Measurements from ENCODE around the gene ALKBH8.
"Not testable (repeated sequence)": the region's sequence is repeated elsewhere in the genome, so short reads cannot be mapped to it uniquely, and the experiment has no call there.

Gene ALKBH8

DNA sequence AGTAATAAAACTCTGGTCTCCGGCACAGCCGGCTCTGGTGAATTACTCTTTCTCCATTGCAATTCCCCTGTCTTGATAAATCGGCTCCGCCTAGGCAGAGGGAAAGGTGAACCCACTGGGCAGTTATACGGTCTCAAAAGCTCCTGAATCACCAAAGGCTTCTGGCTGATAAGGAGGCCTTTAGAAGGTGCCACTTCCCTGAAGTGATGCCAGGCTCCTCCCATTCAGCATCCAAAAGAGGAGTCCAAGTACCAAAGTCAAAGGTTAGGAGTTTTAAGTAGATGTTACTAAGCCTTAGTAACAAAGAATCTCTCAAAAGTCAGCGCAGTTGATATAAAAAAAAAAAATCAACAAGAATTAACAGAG, 11.8 kb upstream of the ALKBH8 start:
- DNase-seq (ENCODE audit: low read depth): no peak

DNA sequence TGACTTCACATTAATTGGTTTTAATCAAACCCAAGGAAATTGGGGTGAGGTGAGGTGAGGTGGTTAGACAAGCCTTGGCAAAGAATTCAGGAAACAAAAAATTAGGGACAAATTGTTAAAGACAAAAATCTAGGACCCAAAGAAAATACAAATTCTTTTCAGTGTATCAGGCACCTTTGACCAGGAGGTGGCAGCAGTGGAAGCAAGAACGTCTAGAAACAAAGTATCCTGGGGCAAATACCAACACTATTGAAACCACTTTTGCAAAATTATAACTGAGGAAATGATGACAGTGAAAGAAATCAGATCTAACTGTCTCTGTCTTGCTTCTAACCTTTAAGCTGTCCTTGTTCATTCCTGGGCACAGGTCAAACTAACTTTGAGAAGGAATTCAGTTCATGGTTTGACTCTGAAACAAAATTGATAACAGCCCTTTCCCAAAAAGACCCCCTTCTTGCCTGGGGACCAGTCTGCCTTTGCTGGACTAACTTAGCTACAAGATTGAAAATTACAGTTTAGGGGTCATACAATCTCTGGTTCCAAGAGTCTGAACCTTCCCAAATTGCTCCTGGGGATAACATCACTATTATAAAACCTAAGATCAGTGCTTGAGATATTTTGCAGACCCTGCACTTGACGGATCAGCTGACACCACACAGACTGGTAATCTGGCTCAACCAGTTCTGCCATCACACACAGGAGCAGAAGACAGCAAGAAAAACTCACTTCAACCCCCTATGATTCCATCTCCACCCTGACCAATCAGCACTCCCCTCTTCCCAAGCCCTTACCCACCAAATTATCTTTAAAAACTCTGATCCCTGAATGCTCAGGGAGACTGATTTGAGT, 11.2 kb upstream of the ALKBH8 start:
- DNase-seq (ENCODE audit: low read depth): not testable (repeated sequence)

DNA sequence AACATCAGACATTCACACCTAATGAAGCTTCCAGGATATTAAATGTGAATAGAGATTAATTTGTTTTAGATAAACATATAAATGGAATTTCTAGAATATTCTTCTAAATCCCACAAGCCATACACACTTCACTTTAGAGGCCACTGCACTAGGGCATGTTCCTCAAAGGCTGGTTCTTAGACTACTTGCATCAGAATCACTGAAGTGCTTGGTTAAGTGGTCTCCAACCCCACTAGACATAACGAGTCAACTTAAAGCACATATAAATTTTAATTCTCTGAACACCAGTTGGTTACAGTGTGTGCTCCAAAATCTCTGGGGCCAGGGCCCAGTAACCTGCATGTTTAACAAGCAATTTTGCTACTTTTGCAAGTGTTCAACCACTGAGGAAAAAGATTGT, 7.9 kb upstream of the ALKBH8 start:
- no peak for DNase-seq (ENCODE audit: low read depth)

DNA sequence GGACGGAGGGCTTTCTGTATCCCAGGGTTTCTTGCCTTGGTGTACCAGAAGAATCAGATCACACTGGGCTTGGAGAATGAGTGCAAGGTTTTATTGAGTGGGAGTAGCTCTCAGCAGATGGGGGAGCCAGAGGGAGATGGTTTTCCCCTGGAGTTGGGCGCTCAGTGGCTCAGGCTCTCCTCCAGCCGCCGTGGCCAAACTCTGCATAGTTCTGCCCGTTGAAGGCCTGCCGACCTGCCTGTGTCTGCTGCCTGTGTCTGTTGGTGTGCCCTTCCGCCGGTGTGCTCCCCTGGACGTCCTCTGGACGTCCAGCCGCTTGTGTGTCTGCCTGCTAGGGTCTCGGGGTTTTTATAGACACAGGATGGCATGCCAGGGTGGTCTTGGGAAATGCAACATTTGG, 4.5 kb upstream of the ALKBH8 start:
- DNase-seq (ENCODE audit: low read depth): no peak

DNA sequence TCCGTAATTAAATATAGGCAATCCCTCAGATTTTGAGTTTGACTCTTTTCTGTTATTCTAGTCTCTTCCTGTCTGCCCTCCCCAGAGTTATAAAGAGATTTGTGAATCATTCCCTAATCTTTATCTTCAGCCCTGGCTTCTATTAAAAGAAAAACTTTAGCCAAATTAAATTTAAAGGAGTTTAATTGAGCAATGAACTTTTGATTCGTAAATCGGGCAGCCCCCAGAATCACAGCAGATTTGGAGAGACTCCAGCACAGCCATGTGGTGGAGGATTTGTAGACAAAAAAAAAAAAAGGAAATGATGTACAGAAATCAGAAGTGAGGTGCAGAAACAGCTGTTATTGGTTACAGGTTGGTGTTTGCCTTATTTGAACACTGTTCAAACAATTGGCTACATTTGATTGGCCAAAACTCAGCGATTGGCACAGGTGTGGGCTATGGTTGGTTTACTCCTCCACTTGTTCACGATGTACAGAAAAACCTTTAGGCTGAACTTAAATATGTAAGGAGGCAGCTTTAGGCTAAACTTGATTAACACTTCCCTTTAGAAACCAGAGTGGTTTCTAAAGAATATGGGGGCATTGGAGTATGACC, 2.3 kb upstream of the ALKBH8 start:
- DNase-seq (ENCODE audit: low read depth): no peak

DNA sequence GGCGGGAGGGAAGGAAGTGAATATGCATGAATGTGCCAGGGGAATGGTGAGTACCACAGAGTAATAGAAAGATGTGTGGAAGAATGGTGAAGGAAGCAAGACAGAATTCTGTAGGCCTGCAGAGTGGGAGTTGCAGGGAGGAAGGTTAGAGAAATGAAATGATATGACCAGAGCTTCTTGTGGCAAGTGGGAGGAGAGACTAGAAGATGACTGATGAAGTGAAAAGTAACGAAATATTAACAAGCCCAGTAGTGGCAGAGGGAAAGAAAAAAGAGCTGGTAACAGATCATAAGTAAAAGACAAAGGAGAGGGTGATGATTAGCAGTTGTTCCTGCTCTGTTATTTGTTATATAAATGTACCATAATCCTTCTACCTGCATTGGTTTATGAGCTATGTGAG, 1.0 kb upstream of the ALKBH8 start:
- no peak for DNase-seq (ENCODE audit: low read depth)

DNA sequence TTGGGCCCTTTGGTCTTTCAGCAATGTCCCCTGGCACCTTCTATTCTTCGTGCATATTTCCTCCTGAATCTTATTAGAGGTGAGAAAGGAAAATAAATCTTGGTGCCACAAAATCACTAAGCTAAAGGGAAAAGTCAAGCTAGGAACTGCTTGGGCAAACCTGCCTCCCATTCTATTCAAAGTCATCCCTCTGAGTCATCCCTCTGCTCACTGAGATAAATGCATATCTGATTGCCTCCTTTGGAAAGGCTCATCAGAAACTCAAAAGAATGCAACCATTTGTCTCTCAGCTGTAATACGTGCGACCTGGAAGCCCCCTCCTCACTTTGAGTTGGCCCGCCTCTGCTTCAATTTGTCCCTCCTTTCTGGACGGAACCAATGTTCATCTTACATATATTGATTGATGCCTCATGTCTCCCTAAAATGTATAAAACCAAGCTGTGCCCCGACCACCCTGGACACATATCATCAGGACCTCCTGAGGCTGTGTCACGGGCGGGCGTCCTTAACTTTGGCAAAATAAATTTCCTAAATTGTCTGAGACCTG, 493 bp upstream of the ALKBH8 start:
- not testable (repeated sequence) for DNase-seq (ENCODE audit: low read depth)

DNA sequence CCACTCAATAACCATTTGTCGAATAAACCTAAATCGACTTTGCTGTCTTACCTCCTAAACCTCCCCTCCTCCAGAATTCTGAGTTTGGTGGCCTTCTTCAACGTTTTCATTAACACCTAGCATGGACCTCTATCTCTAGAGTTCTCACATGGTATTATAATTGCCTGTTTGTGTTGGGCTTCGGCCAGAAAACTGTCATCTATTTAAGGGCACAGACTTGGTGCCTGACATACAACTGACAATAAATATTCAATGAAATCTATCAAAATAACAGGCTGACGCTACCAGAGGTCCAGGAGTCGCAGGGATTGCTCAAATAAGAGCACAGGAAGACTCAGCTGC, 687 bp downstream of the ALKBH8 start:
- no peak for DNase-seq (ENCODE audit: low read depth)

DNA sequence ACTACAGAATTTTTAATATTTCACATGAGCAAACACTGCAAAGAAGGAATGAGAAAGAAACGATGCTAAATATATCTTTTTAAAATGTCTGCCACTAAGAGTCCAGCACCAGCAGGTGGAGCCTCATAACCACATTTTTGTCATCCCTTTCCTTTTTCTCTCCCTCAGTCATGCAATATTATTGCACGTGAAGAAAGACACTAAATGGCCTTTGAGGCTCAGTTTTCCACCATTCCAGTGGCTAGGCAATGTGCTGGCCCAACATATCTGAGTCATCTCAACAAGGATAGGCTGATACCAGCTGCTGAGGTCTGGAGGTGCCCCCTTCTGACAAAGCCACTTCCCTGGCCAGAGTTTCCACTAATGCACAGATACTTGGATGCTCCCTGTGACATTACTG, 1.8 kb downstream of the ALKBH8 start:
- DNase-seq (ENCODE audit: low read depth): no peak

DNA sequence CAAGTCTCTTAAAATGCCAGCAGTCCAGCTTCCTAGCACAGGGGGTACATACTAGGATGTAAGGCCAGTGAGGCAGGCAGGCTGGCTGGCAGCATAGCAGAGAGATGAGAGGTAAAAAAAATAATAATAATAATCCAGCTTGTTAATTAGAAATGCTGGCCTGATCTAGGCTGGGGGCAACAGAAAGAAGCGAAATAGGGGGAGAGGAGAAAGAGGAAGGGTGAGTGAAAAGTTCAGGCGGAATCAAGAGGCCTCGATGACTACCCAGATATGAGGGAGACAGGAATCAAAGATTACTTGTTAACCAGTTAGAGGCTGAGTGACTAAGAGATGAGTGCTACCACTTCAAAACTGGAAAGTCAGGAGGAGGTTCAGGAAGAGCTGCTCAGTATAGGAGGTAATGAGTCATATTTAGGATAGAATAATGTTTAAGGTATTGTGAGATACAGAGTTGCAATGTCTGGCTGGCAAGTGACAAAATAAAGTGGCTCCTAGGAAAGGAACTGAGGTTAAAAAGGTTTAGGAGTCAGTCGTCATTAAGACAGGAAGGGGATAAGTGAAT, 2.8 kb downstream of the ALKBH8 start:
- DNase-seq (ENCODE audit: low read depth): no peak

DNA sequence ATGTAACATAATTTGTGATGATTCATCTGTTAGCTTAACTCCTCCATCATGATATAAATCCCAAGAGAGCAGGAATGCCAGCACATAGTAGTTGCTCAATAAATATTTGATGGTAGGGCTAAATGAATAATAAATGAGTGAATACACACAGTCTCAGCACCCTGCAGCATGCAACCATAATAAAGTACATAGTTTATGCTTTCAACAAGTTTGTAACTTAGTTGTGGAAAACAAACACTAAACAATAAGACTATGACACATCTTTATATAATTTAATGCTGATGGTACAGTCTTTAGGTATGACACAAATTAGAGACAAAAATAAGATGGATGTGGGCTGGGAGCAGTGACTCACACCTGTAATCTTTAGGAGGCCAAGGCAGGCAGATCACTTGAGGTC, 3.8 kb downstream of the ALKBH8 start:
- peak; percentile 65 for DNase-seq (ENCODE audit: low read depth)

DNA sequence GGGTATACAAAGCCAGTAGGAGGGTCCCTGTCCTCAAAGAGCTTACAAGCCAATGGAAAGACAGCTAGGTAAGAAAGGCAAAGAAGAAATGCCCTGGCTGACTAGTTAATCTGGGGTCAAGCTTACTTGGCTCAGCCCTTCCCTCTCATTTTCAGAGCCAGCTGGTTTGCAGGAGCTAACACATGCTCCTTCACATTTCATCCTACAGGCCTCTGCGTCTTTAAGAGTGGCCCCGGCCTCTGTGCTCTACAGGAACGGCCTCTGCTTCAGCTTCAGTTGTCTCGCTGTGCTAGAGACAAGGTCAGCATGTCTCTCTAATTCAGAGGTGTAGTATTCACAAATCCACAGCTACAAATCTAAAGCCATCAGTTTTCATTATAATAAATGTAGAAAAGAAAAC, 15.2 kb downstream of the ALKBH8 start:
- DNase-seq (ENCODE audit: low read depth): no peak

DNA sequence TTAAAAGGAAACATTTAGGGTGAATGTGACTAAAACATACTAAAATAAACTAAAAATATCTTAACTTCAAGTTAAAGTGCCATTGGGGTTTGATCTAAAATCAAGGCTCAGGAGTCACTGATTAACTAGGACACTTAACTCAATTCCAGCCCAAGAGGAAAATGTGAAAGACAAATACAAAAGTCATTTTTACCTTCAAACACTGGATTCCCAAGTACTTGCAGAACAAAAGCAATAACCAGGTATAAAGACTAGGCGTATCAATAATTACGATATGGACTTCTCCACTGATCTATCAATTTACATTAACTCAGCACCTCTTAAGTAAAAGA, 15.6 kb downstream of the ALKBH8 start:
- DNase-seq (ENCODE audit: low read depth): no peak

DNA sequence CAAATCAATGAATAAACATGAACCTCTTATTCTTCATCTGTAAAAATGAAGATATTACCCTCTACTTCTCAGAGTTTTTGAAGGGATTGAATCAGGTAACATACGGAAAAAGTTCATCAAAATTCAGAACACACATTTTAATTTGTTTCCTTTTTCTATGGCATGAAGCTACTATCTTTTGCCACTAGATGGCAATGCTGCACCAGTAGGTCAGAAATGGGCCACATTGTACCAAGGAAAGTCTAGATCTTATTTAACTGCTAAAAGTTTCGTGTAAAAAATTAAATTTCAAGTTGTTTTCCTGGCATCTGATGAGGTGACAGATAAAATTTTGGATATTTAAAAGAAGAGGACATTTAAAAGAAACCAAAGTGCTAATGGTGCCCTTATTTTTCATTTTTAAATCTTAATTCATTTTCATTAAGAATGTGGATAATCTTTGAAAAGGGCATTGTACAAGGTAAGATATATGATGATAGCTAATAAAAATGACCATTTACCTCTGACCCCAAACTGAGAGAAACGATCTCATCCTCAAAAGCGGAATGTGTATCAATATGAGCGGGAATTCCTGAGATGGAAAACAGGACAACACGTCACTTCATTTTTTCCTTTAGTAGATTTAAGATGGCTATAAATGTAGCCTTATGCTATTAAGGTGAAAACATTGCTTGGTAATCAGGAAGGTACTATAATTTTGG, 16.1 kb downstream of the ALKBH8 start:
- DNase-seq (ENCODE audit: low read depth): no peak

DNA sequence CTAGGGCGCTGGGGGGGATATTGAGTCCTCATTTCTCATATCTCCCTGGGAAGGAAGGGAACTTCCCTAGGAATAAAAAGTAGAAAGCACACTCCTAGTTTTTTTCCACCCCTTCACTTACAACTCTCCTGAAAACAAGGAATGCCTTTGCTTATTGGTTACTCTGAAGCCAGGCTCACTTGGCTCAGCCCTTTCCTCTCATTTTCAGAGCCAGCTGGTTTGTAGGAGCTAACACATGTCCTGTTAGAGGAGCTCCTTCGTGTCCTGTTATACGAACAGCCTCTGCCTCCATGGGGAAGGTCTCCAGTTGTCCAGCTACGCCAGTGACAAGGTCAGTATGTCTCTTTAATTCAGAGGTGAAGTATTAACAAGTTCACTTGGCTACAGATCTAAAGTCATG, 17.6 kb downstream of the ALKBH8 start:
- no peak for DNase-seq (ENCODE audit: low read depth)

DNA sequence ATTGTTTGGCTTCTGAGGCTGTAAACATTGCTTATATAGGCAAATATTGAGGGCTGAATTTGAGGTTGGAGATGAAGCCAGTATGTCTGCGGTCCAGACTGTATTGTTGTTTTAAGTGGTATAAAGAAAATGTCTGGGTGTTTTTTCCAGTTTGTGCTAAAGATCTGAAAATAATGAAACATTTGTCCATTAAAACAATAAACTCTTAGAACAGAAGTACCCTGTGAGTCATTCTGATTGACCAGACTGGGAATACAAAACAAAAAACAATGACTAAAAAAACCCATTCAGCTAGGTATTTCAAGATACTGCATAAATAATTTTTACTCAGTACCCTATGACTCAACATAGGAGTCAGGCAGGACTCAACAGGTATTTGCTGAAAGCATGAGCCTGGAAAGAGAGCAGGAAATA, 20.4 kb downstream of the ALKBH8 start:
- no peak for DNase-seq (ENCODE audit: low read depth)

DNA sequence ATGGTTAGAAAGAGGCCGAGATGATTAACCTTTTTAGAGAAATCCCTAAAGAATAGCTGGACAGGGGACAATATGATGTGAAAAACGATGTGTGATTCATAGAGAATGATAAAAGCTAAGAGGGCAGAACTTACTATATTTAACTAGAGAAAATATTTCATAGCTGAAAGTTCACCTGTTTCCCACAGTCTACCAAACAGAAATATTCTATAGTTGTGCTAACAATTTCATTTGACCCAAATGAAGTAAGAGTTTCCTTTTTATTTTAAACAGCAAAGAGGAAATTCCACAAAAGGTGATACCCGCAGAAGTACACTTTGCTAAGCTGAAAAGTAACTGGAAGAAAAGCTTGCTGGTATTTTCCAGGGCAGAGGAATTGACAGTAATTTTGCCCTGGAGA, 26.7 kb downstream of the ALKBH8 start:
- DNase-seq (ENCODE audit: low read depth): no peak

DNA sequence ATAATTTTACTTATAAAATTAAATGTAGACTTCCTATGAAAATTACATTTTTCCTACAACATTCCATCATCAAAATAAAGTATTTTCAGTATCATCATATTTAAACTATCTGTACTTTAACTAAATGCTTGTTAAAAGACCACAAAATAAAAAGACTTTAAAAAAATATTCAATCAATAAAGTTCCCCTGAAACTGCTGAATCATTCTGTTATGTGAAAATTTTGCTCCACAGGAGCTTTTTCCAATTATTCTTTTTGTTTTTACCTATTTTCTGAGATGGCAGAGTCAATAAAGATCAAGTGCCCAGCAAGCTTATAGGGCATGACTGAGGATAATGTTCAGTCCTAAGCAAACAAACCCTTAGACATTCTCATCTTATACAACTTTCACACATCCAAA, 27.3 kb downstream of the ALKBH8 start:
- no peak for DNase-seq (ENCODE audit: low read depth)

DNA sequence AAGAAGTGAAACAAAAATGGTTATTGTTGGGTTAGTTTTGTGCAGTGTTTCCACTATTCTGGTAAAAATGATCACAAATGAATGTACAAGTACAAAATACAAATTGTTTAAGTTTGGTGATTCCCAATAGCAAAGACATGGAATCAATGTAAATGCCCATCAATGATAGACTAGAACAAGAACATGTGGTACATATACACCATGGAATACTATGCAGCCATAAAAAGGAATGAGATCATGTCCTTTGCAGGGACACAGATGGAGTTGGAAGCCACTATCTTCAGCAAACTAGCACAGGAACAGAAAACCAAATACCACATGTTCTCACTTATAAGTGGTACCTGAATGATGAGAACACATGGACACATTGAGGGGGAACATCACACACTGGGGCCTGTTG, 28.4 kb downstream of the ALKBH8 start:
- DNase-seq (ENCODE audit: low read depth): not testable (repeated sequence)

DNA sequence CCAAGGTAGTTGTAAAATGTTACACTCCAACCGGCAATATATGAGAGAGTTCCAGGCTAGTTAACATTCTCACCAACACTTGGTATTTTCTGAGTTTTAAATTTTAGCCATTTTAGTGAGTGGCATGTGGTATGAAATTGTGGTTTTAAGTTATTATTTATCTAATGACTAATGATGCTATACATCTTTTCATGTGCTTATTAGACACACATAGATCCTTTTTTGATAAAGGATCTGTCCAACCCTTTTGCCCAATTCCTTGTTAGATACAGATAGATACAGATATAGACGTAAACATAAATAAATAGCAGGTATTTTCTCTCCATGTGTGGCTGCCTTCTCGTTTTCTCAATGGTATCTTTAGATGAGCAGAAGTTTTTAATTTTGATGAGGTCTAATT, 39.3 kb downstream of the ALKBH8 start:
- no peak for DNase-seq (ENCODE audit: low read depth)

DNA sequence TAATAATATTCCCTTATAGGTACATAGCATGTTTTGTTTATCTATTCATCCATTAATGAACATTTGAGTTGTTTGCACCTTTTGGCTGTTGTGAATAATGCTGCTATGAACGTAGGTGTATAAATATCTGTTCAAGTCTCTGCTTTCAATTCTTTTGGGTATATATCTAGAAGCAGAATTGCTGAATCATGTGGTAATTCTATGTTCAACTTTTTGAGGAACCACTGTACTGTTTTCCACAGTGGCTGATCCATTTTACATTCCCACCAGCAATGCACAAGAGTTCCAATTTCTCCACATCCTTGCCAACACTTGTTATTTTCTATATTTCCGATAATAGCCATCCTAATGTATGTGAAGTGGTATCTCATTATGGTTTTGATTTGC, 56.7 kb downstream of the ALKBH8 start:
- no peak for DNase-seq (ENCODE audit: low read depth)

DNA sequence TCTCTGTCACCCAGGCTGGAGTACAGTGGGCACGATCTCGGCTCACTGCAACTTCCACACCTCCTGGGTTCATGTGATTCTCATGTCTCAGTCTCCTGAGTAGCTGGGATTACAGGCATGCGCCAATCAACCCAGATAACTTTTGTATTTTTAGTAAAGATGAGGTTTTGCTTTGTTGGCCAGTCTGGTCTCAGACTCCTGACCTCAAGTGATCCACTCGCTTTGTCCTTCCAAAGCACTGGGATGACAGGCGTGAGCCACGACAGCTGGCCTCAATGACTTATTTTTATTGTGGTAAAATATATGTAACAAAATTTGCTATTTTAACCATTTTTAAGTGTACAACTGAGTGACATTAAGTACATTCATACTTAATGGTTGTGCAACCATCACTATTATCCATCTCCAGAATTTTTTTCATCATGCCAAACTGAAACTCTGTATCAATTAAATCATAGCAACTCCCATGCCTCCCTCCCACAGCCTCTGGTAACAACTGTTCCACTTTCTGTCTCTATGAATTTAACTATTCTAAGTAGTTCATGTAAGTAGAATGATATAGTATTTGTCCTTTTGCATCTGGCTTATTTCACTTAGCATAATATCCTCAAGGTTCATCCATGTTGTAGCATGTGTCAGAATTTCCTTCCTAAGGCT, 57.2 kb downstream of the ALKBH8 start:
- no peak for DNase-seq (ENCODE audit: low read depth)
